Coronary artery (tissue), 2 donors: ENCODE results near the gene TMCC1.

ENCODE experiments used
- DNase-seq: peaks from one replicate; pipeline ENCODE4 v3.0.0-alpha.2; 2017; ENCODE audit warnings: low spot score
- H3K27ac ChIP-seq, 2 donors: fragments of 200-600 bp; sonication (generic); one replicate each; pipeline ENCODE4 v1.5.1; 2016 to 2019
- H3K4me3 ChIP-seq: fragments of 200-600 bp; sonication (generic); 2 replicates; pipeline ENCODE4 v1.5.1; 2016; ENCODE audit warnings: mild to moderate bottlenecking, moderate library complexity
- TF ChIP-seq, protein P1 (sequence below): fragments of 200-600 bp; sonication (generic); IDR thresholded peaks from one replicate; pipeline ENCODE4 v1.5.1; 2019; ENCODE audit warnings: antibody characterized with exemption

Gene TMCC1

DNA sequence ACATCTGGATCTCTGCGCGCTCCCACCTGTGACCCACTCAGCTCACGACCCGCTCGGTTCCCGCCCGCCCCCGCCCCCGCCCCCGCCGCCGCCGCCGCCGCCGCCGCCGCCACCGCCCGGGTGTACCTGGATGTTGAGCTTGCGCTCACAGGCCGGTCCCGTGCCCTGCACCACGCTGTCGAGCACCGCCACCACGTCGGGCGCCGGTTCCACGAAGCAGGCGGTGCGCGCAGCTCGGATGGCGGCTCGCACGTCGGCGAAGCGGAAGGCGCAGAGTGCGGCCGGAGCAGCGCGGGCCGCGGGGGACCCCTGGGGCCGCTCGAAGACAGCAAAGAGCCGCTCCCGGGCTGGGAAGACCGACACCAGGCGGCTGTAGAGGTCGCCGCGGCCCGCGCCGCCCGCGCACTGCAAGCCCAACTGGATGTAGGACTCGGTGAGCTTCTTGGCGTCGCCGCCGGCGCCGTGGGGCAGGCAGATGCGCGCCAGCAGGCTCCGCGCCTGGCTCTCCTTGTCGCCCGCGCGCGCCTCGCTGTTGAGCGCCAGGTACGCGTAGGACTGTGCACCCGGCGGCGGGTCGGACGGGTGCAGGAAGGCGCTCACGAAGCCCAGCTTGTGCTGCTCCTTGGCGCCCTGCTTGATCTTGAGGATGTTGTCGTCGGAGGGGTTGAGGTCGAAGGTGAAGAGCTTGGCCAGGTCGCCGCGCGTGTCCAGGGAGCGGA lies 288.1 kb downstream of the TMCC1 start:
- H3K4me3 ChIP-seq: peak overlapping the region; percentile 92
- TF ChIP-seq, protein P1, sequence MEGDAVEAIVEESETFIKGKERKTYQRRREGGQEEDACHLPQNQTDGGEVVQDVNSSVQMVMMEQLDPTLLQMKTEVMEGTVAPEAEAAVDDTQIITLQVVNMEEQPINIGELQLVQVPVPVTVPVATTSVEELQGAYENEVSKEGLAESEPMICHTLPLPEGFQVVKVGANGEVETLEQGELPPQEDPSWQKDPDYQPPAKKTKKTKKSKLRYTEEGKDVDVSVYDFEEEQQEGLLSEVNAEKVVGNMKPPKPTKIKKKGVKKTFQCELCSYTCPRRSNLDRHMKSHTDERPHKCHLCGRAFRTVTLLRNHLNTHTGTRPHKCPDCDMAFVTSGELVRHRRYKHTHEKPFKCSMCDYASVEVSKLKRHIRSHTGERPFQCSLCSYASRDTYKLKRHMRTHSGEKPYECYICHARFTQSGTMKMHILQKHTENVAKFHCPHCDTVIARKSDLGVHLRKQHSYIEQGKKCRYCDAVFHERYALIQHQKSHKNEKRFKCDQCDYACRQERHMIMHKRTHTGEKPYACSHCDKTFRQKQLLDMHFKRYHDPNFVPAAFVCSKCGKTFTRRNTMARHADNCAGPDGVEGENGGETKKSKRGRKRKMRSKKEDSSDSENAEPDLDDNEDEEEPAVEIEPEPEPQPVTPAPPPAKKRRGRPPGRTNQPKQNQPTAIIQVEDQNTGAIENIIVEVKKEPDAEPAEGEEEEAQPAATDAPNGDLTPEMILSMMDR: no peak

DNA sequence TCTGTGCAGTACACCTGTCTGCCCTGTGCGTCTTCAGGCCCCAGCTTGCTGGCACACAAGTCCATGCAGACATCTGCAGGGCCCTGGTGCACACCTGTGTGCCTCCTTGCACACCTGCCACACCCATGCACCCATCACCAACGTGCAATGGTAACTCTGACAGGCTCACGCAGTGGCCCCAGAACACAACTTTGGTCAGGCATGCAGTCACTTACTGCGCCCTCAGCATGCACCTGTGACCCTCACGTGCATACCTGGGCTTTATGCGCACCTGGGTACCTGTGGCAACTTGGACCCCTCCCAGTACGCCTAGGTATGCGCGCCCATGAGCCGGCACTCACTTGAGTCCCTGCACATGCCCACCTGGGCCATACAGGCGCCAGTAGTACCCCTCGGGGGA lies 288.7 kb downstream of the TMCC1 start:
- TF ChIP-seq, protein P1: no peak
- no peak for DNase-seq
- H3K4me3 ChIP-seq: peak overlapping the region; percentile 92
- peak overlapping the region; percentile 94 to 98 for H3K27ac ChIP-seq

More for the DNA sequence above, 288.1 kb downstream of the TMCC1 start:
- H3K27ac ChIP-seq: peak overlapping the region; percentile 94 to 98
- DNase-seq: no peak

DNA sequence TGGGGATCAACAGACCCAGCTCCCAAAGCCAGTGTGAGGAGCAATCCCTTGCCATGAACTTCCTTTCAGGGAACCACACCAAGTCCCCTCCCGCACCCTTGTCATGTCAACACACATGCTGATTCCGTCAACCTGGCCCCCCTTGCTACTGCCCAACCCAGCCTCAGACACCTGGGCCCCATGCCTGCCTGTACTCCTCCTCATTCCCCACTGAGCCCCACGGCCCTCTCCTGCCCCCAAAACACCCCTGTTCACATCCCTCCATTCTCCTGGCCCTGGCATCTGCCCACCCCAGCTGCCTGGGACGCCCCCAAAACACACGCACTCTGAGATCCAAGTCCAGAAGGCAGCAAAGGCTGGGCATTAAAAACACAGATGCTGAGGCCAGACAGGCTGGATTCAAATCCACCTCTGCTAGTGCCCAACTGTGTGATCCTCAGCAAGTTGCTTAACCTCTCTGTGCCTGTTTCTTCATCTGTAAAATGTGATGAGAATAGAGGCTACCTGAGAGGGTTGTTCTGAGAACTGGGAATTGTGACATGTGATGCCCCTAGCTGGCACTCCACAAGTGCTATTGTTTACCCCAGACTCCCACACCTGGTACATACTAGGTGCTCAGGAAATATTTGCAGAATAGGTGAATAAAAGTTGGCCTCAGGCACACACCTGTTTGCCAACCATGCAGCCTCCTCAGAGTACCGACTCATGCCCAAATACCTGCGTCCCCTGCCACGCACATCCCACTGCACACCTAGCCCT lies 289.3 kb downstream of the TMCC1 start:
- TF ChIP-seq, protein P1: no peak
- peak overlapping the region; percentile 94 to 98 for H3K27ac ChIP-seq
- DNase-seq: no peak
- H3K4me3 ChIP-seq: peak overlapping the region; percentile 92

DNA sequence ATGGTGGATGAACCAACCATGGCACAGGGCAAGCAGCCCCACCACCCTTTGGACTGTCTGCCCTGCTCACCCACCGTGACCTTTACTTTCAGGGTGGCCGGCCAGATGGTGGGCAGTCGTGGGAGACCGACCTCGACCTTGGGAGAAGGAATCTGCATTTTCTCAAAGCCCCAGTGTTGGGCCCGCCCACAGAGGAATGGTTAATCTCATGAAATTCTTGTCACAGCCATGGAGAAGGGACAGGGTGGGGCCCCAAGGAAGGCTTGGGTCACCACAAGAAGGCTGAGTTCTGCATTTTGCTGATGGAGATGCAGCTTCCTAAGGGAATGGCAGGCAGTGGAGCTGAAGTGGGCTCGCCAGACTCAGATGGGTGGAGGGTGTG lies 290.0 kb downstream of the TMCC1 start:
- DNase-seq: no peak
- TF ChIP-seq, protein P1: no peak
- Histone ChIP-seq H3K27ac (peak overlapping the region; percentile 94 to 98), H3K4me3 (peak overlapping the region; percentile 92)

DNA sequence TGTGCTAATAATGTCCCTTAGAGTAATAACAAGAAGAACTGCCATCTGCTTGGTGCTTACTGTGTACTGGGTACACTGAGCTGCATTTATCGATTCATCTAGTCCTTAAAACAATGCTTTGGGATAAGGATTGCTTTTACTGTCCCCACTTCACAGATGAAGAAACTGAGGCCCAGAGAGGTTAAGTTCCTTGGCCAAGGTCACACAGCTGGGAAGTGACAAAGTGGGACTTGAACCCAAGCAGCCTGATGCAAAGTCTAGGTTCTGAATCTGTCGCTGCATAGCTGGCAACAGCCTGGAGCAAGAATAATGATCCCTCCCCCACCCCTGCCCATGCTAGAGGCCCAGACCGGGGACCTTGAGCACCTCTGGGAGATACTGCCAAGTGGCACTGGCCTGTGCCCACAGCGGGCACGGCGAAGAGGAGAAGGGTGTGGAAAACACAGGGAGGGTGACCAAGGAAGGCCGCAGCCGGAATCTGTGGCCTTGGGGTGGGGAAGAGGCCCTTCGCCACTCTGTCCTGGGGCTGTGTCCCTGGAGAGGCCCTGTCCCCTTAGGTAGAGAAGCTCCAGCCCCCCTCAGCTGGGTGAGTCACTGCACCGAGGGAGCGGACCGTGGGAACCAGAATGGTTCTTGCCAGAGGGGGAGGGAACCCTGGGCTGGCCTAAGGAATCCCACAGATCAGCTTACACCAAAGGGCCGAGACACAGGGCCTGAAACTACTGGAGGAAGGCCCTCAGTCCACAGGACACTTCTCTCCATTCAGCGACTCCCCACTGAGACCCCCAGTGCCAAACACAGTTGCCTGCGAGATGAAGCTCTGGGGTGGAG lies 290.6 kb downstream of the TMCC1 start:
- TF ChIP-seq, protein P1: no peak
- peak overlapping the region; percentile 92 for H3K4me3 ChIP-seq
- peak overlapping the region; percentile 94 to 98 for H3K27ac ChIP-seq
- peak; percentile 94 for DNase-seq

DNA sequence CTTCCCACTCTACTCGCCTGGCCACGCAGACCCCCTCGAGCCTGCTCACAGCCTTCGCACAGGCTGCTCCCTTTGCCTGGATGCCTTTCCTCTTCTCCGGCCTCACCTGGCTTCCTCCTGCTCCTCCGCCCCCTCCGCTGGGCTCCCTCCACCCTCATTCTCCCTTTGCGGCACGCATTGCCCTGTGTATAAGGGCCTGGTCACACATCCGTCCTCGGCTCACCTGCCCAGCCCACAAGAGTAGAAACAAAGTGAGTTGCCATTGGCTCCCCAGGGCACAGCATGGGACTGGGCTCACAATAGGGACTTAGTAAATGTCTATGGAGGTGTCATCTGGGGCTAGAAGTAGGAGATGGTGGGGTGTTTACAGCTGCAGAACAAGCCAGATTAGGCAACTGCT lies 291.2 kb downstream of the TMCC1 start:
- TF ChIP-seq, protein P1: no peak
- peak overlapping the region; percentile 92 for H3K4me3 ChIP-seq

More for the DNA sequence above, 291.2 kb downstream of the TMCC1 start:
- DNase-seq: no peak
- peak overlapping the region; percentile 94 to 98 for H3K27ac ChIP-seq
